ENCODE measurements around the gene KLF16. TPM values are rescaled to one million over a fixed set of nuclear protein-coding genes. Genes with fewer than 3 reads are reported as not detected.

Gene KLF16
- total RNA-seq, 1 donor from 2014 or later, result 9.8 TPM

- DNase-seq (peak; percentile 77), ATAC-seq (peak; percentile 45)
- intact Hi-C loops (cut with micrococcal nuclease), result no loop called here
These were observed 10.4 kb upstream of the KLF16 start for GRCh38 chr19:1873524-1874473.

- DNase-seq, result no peak
These were observed 9.6 kb upstream of the KLF16 start for GRCh38 chr19:1872807-1873523.

GRCh38 chr19:1871630-1872029 lies 8.3 kb upstream of the KLF16 start:
- DNase-seq (no peak), ATAC-seq (no peak)
- intact Hi-C loops (cut with micrococcal nuclease), result no loop called here

More at GRCh38 chr19:1872807-1873523, 9.6 kb upstream of the KLF16 start:
- intact Hi-C loops (cut with micrococcal nuclease), result no loop called here
- ATAC-seq, result no peak

- ATAC-seq, result no peak
- no peak for DNase-seq
- intact Hi-C loops (cut with micrococcal nuclease), result no loop called here
These were observed 7.8 kb upstream of the KLF16 start for GRCh38 chr19:1871140-1871597.

GRCh38 chr19:1868971-1869370 lies 5.6 kb upstream of the KLF16 start:
- no peak for ATAC-seq
- DNase-seq, result no peak
- intact Hi-C loops (cut with micrococcal nuclease), result no loop called here

- DNase-seq (no peak), ATAC-seq (no peak)
These were observed 4.0 kb upstream of the KLF16 start for GRCh38 chr19:1867349-1867724.

GRCh38 chr19:1866693-1867348 lies 3.4 kb upstream of the KLF16 start:
- ATAC-seq (no peak), DNase-seq (no peak)
- intact Hi-C loops (cut with micrococcal nuclease), result no loop called here

More at GRCh38 chr19:1867349-1867724, 4.0 kb upstream of the KLF16 start:
- intact Hi-C loops (cut with micrococcal nuclease), result no loop called here

- DNase-seq, result no peak
- intact Hi-C loops (cut with micrococcal nuclease), result no loop called here
These were observed 2.0 kb upstream of the KLF16 start for GRCh38 chr19:1865172-1866010.

GRCh38 chr19:1864480-1865171 lies 1.2 kb upstream of the KLF16 start:
- intact Hi-C loops (cut with micrococcal nuclease), result no loop called here
- DNase-seq (peak; percentile 87), ATAC-seq (peak; percentile 73)

More at GRCh38 chr19:1865172-1866010, 2.0 kb upstream of the KLF16 start:
- no peak for ATAC-seq

- ATAC-seq (peak; percentile 84), DNase-seq (peak; percentile 95)
- intact Hi-C loops (cut with micrococcal nuclease), result no loop called here
These were observed 480 bp upstream of the KLF16 start for GRCh38 chr19:1863638-1864479.

GRCh38 chr19:1862424-1863327 lies 703 bp downstream of the KLF16 start:
- intact Hi-C loops (cut with micrococcal nuclease), result no loop called here
- ATAC-seq (no peak), DNase-seq (peak; percentile 69)

- ATAC-seq (no peak), DNase-seq (no peak)
- intact Hi-C loops (cut with micrococcal nuclease), result no loop called here
These were observed 1.3 kb downstream of the KLF16 start for GRCh38 chr19:1862068-1862423.

- intact Hi-C loops (cut with micrococcal nuclease), result no loop called here
These were observed 1.8 kb downstream of the KLF16 start for GRCh38 chr19:1861599-1862031.

GRCh38 chr19:1860821-1861598 lies 2.4 kb downstream of the KLF16 start:
- intact Hi-C loops (cut with micrococcal nuclease), result no loop called here
- ATAC-seq (no peak), DNase-seq (no peak)

More at GRCh38 chr19:1861599-1862031, 1.8 kb downstream of the KLF16 start:
- DNase-seq (peak; percentile 38), ATAC-seq (no peak)

- peak; percentile 64 for DNase-seq
- no peak for ATAC-seq
- intact Hi-C loops (cut with micrococcal nuclease), result no loop called here
These were observed 3.2 kb downstream of the KLF16 start for GRCh38 chr19:1860042-1860775.

All from left ventricle myocardium superior (tissue), 1 donor.